Stomach (tissue), 9 donors: ENCODE data around the gene C1QTNF12. TPM values are rescaled to one million over a fixed set of nuclear protein-coding genes. Genes with fewer than 3 reads are reported as not detected.

Experiments used
- DNase-seq, 2 donors: peaks; one replicate each; pipeline versions ENCODE4 v3.0.0 to v3.0.0-alpha.2; 2013 to 2019
- H3K27ac ChIP-seq, 5 donors: fragments of 200-600 bp in 4 of 5; sonication (generic) in 4 of 5; one replicate each; pipeline ENCODE4 v1.5.1; 2013 to 2019; ENCODE audit warnings: mild to moderate bottlenecking in 1 of 5, moderate library complexity in 1 of 5
- H3K27me3 ChIP-seq, 3 donors: fragments of 200-600 bp; sonication (generic); one replicate each; pipeline ENCODE4 v1.5.1; 2017 to 2019; ENCODE audit warnings: mixed run types in 1 of 3
- H3K36me3 ChIP-seq, 4 donors: fragments of 200-600 bp; sonication (generic); 1 replicate in 3 of 4; 2 replicates in 1 of 4; pipeline ENCODE4 v1.5.1; 2016 to 2019
- H3K4me1 ChIP-seq, 4 donors: fragments of 200-600 bp; sonication (generic); one replicate each; pipeline ENCODE4 v1.5.1; 2016 to 2019
- H3K4me3 ChIP-seq, 4 donors: fragments of 200-600 bp; sonication (generic) in 3 of 4; one replicate each; pipeline ENCODE4 v1.5.1; 2016 to 2019; ENCODE audit warnings: mild to moderate bottlenecking in 1 of 4
- H3K9me3 ChIP-seq, 4 donors: fragments of 200-600 bp; sonication (generic); one replicate each; pipeline ENCODE4 v1.5.1; 2016 to 2019
- CTCF ChIP-seq, 7 experiments: fragments of 450-650 bp in 4 of 7; fragments of 200-600 bp in 3 of 7; sonication (generic) in 3 of 7; IDR thresholded peaks; one replicate each; pipeline ENCODE4 v1.5.1; 2016 to 2019; ENCODE audit warnings: antibody characterized with exemption in 7 of 7, control low read depth in 2 of 7, mild to moderate bottlenecking in 1 of 7
- EP300 ChIP-seq: sonication (generic); formaldehyde crosslinking; IDR thresholded peaks from one replicate; pipeline ENCODE4 v1.6.1; 2017; ENCODE audit warnings: antibody characterized with exemption
- POLR2A ChIP-seq, 4 donors: fragments of 450-650 bp; IDR thresholded peaks; one replicate each; pipeline ENCODE4 v1.6.1; 2016; ENCODE audit warnings: antibody characterized with exemption in 4 of 4, control low read depth in 2 of 4, mild to moderate bottlenecking in 1 of 4, moderate library complexity in 1 of 4
- POLR2AphosphoS5 ChIP-seq, 3 donors: sonication (generic); formaldehyde crosslinking; IDR thresholded peaks; one replicate each; pipeline ENCODE4 v1.6.1; 2016; ENCODE audit warnings: antibody characterized with exemption in 3 of 3
- WGBS, 5 donors: extraction: QIAGEN DNeasy Blood & Tissue Kit in 3 of 5; methylation state at CpG; one replicate each; pipeline versions ENCODE4 v1.1.5 to v1.1.7; 2013 to 2018; 5-methylcytosine and 5-hydroxymethylcytosine counted together
- intact Hi-C: fragments of 100-400 bp; cut with DNase I; formaldehyde crosslinking; loops from one replicate; pipeline ENCODE4 v1.15.1; 2023; ENCODE audit warnings: low total_unique reads
- polyA plus RNA-seq, 3 donors: library from polyadenylated mRNA; stranded (reverse); fragments of 200-250 nt; gene quantifications; one replicate each; pipeline ENCODE4 v1.2.3, GENCODE V29; 2013
- total RNA-seq, 5 donors: library from RNA; depleted of rRNA; stranded (reverse); fragments of >200 nt; gene quantifications; one replicate each; pipeline versions ENCODE4 v1.1.0 to v1.2.3, GENCODE V29; 2014 to 2016
- donor health status: healthy with polysubstance abuse.
- donor health status: Bipolar disorder and iron deficiency.
- donor health status: healthy.

The C1QTNF12 gene
- total and polyA plus RNA-seq, 8 donors, result 1.5 to 21.3 (median 2.9) TPM; not detected in 2

GRCh38 chr1:1225913-1226312, 20.6 kb downstream of the C1QTNF12 start:
- peak in 1 of 2 donors; percentile 85 for DNase-seq
- H3K4me3 ChIP-seq, result no peak overlapping the region
- no peaks in the 10 kb centered on the region for H3K27me3 ChIP-seq
- peaks cover 53 to 93% (median 85%) of the 10 kb centered on the region in 4 donors for H3K36me3 ChIP-seq
- TF ChIP-seq POLR2A (IDR thresholded peaks at IDR 0.05) (no peak), POLR2AphosphoS5 (IDR thresholded peaks at IDR 0.05) (peak in 1 of 3 donors; percentile 3), CTCF (IDR thresholded peaks at IDR 0.05) (no peak), EP300 (no peak)
- H3K27ac ChIP-seq, result peak overlapping the region in 3 of 5 donors; percentile 2 to 9 (median 4)
- H3K4me1 ChIP-seq, result peaks cover 15 to 78% (median 50%) of the 10 kb centered on the region in 4 donors
- no peaks in the 10 kb centered on the region for H3K9me3 ChIP-seq
- intact Hi-C loops, result loop anchor here (5.0 to 10.0 kb wide), 2 partner anchors 51 to 104 kb away; partner anchors contain the start of gene TTLL10
- WGBS, 5 donors, result 39 to 70% (median 55%) methylated on average over 18 of the region's 18 CpGs

GRCh38 chr1:1225238-1225845, 21.2 kb downstream of the C1QTNF12 start:
- peaks cover 11 to 72% (median 44%) of the 10 kb centered on the region in 4 donors for H3K4me1 ChIP-seq
- no peak overlapping the region for H3K4me3 ChIP-seq
- H3K36me3 ChIP-seq, result peaks cover 53 to 98% (median 91%) of the 10 kb centered on the region in 4 donors
- 55 to 69% (median 58%) methylated on average over 16 to 34 of the region's 34 CpGs for WGBS, 5 donors
- H3K9me3 ChIP-seq, result no peaks in the 10 kb centered on the region
- TF ChIP-seq CTCF (IDR thresholded peaks at IDR 0.05) (no peak), POLR2AphosphoS5 (IDR thresholded peaks at IDR 0.05) (peak in 2 of 3 donors; percentile 9 to 47)
- peak in 1 of 2 donors; percentile 89 for DNase-seq
- intact Hi-C loops, result loop anchor here (5.0 to 10.0 kb wide), 2 partner anchors 51 to 103 kb away; partner anchors contain the start of gene TTLL10
- H3K27ac ChIP-seq, result peak overlapping the region in 2 of 5 donors; percentile 2 to 9
- no peaks in the 10 kb centered on the region for H3K27me3 ChIP-seq

- DNase-seq, result no peak
- H3K27ac ChIP-seq, result no peak overlapping the region
- WGBS, 5 donors, result 93 to 97% (median 94%) methylated on average over 13 to 21 of the region's 21 CpGs
- no peak overlapping the region for H3K4me3 ChIP-seq
- H3K36me3 ChIP-seq, result peaks cover 54 to 100% (median 100%) of the 10 kb centered on the region in 4 donors
- no peaks in the 10 kb centered on the region for H3K9me3 ChIP-seq
- intact Hi-C loops, result loop anchor here (10.0 kb wide), 1 partner anchor 49 kb away; the partner anchor contains the start of gene TTLL10
- H3K4me1 ChIP-seq, result peaks cover 0 to 57% (median 32%) of the 10 kb centered on the region in 4 donors
- H3K27me3 ChIP-seq, result no peaks in the 10 kb centered on the region
- no peak for TF ChIP-seq EP300
- no peak for TF ChIP-seq CTCF (IDR thresholded peaks at IDR 0.05)
- TF ChIP-seq POLR2A (IDR thresholded peaks at IDR 0.05), result no peak
- TF ChIP-seq POLR2AphosphoS5 (IDR thresholded peaks at IDR 0.05), result no peak
These were observed 22.6 kb downstream of the C1QTNF12 start for GRCh38 chr1:1223891-1224290.

GRCh38 chr1:1223321-1223720, 23.2 kb downstream of the C1QTNF12 start:
- Histone ChIP-seq H3K27ac (no peak overlapping the region), H3K4me3 (no peak overlapping the region), H3K9me3 (no peaks in the 10 kb centered on the region), H3K27me3 (no peaks in the 10 kb centered on the region), H3K36me3 (peaks cover 54 to 100% (median 100%) of the 10 kb centered on the region in 4 donors), H3K4me1 (peaks cover 0 to 52% (median 28%) of the 10 kb centered on the region in 4 donors)
- intact Hi-C loops, result loop anchor here (10.0 kb wide), 1 partner anchor 49 kb away; the partner anchor contains the start of gene TTLL10
- DNase-seq, result no peak
- TF ChIP-seq POLR2A (IDR thresholded peaks at IDR 0.05), result no peak
- no peak for TF ChIP-seq CTCF (IDR thresholded peaks at IDR 0.05)
- TF ChIP-seq POLR2AphosphoS5 (IDR thresholded peaks at IDR 0.05), result no peak
- TF ChIP-seq EP300, result no peak
- 94 to 98% (median 96%) methylated on average over 9 to 15 of the region's 15 CpGs for WGBS, 5 donors
